ENCODE results near the gene DCLK1.

DCLK1 gene

DNA sequence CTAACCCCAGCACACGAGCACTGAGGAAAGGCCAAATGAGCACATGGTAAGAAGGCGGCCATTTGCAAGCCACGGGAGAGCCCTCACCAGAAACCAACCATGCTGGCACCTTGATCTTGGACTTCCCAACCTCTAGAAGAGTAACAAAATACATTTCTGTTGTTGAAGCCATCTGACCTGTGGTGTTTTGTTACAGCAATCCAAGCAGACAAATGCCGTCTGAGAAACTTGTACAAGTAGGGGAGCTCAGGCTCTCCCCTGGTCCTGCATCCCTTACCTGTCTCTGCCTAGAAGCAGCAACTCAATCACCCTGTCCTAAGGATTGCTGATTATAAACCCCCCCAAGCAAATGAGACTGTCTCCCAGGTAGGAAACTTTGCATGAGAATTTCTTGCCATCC, 399.7 kb downstream of the DCLK1 start:
- DNase-seq (ENCODE audit: insufficient read length, low spot score) (no peak), FAIRE-seq (no peak)

DNA sequence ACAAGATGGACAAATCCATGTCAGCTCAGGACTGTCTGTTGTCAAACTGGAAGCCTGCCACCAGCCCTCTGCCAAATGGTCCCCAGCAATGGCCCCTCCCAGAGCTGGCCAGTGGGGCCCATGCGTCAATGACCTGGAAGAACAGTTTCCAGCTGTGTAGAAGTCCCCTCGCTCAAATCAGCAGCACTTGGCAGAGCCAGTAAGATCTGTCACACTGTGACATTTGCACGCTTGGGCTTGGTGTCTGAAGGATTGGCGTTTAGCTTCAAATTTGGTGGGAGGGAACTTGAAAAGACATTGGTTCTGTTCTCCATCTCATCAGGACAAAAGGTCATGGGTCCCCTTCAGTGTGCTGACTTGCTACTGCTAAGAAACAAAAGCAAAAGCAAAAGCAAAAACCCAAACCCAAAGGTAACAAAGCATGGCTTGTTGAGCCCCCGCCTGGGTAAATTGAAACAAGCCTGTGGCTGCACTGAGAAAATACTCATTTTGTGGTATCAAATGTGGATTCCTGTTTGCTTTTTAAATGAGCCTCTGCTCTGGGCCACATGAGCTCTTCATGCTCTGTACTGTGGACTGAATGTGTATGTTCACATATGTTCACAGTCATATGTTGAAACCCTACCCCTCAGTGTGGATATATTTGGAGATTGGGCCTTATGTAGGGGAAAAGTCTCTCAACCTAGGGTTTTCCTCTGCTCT, 401.1 kb downstream of the DCLK1 start:
- DNase-seq (ENCODE audit: insufficient read length, low spot score) (no peak), FAIRE-seq (no peak)
- TF ChIP-seq, protein P1, sequence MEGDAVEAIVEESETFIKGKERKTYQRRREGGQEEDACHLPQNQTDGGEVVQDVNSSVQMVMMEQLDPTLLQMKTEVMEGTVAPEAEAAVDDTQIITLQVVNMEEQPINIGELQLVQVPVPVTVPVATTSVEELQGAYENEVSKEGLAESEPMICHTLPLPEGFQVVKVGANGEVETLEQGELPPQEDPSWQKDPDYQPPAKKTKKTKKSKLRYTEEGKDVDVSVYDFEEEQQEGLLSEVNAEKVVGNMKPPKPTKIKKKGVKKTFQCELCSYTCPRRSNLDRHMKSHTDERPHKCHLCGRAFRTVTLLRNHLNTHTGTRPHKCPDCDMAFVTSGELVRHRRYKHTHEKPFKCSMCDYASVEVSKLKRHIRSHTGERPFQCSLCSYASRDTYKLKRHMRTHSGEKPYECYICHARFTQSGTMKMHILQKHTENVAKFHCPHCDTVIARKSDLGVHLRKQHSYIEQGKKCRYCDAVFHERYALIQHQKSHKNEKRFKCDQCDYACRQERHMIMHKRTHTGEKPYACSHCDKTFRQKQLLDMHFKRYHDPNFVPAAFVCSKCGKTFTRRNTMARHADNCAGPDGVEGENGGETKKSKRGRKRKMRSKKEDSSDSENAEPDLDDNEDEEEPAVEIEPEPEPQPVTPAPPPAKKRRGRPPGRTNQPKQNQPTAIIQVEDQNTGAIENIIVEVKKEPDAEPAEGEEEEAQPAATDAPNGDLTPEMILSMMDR (IDR thresholded peaks at IDR 0.05; ENCODE audit: insufficient read depth, missing control alignments): no peak

More for the DNA sequence above, 399.7 kb downstream of the DCLK1 start:
- TF ChIP-seq, protein P1 (IDR thresholded peaks at IDR 0.05; ENCODE audit: insufficient read depth, missing control alignments): no peak

DNA sequence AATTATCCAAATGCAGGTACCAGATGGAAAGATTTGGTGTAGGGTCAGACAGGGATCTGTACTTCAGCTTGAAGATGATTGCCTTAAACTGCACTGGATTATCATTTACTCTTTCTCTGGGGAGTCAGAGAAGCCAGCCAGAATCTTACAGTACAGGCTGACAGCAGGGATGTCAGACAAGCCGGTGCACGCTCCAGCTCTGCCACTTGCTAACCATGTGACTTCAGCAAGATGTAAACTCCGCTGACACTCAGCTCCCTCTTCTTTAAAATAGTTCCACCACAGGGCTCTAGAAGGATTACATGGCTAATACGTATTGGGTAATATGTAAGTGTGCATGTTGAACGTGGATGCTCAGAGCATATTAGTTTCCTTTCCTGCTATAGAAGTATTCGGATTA, 403.3 kb downstream of the DCLK1 start:
- TF ChIP-seq, protein P1 (IDR thresholded peaks at IDR 0.05; ENCODE audit: insufficient read depth, missing control alignments): no peak
- DNase-seq (ENCODE audit: insufficient read length, low spot score) (no peak), FAIRE-seq (peak; percentile 21)

DNA sequence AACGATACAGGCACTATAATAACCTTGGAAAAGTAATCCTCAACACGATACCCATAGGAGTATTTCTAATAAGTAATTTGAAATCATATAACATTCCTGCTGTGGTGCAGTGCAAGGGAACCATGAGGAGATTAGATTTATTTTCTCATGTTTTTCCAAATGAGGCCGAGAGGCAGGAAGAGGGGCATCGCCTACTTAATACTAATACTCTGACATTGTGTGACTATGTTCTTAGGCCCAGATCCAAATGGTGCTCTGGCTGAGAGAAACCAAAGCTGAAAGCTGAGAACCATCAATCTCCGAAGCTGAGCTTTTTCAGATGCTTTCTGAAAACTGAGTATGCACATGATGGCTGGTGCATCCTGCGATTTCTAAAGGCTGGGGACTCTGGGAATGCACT, 406.7 kb downstream of the DCLK1 start:
- FAIRE-seq: no peak
- TF ChIP-seq, protein P1 (IDR thresholded peaks at IDR 0.05; ENCODE audit: insufficient read depth, missing control alignments): no peak

DNA sequence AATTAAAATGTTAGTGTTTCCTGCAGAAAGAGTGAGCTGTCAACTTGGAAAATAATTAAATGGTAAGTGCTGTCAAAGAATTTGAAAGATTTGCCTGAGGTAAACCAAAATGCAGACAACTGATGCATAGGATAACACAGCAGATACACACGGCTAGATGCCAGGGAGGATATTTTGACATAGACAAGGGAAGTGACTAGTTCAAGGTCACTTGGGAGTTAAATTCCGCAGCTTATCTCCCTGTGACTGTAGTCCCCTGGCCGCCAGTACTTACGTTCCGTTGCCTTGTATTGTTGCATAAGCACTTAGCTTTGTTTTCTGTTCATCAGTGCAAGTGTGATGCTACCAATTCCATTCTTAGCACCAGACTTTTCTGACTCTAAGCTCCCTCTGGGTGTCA, 407.4 kb downstream of the DCLK1 start:
- DNase-seq (ENCODE audit: insufficient read length, low spot score) (no peak), FAIRE-seq (no peak)

More for the DNA sequence above, 406.7 kb downstream of the DCLK1 start:
- DNase-seq (ENCODE audit: insufficient read length, low spot score): no peak

DNA sequence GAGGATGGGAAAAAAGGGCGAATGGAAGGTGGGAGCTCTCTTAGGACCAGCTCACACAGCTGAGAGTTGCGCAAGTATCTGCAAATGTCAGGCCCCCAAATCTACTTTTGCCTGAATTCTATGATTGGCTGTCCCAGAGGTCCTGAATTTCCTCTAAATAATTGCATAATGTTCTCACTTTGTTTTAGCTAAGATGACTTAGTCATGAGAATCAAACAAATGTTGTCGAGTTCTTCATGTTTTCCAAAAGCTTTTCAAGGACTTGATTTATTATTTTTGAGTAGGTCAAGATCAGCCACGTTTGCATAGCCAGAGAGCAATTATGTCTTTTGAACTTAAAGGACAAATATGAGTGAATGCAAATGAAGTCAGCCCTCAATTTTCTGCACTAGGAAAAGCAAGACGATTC, 408.1 kb downstream of the DCLK1 start:
- TF ChIP-seq, protein P1 (IDR thresholded peaks at IDR 0.05; ENCODE audit: insufficient read depth, missing control alignments): no peak
- DNase-seq (ENCODE audit: insufficient read length, low spot score) (no peak), FAIRE-seq (no peak)

More for the DNA sequence above, 407.4 kb downstream of the DCLK1 start:
- TF ChIP-seq, protein P1 (IDR thresholded peaks at IDR 0.05; ENCODE audit: insufficient read depth, missing control alignments): no peak

DNA sequence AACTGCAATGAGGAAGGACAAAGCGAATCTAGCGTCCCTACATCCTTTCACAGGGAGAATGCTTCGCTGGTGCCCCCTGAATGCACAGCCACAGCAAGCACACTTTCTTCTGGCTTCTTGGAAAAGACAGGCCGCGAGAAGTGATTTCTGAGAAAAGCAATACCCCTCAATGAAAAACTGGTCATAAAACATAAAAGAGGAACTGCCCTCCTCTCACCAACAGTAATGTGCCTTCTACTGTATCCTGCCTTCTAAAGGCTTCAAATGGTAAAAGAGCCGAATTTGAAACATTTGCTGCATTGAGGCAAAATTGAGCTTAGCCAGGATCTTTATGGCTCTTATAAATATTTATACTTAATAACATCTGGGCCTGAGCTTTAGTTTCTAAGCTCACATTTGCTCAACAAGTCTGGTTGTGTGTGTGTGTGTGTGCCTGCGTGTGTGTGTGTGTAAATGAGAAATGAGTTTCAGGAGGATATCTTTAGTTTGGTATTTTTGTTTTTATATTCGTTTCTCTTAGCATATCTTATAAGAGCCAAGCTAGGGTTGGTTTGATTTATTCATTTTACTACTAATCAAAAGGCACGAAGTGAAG, 408.6 kb downstream of the DCLK1 start:
- no peak for DNase-seq (ENCODE audit: insufficient read length, low spot score)

More for the DNA sequence above, 408.6 kb downstream of the DCLK1 start:
- no peak for FAIRE-seq
- TF ChIP-seq, protein P1 (IDR thresholded peaks at IDR 0.05; ENCODE audit: insufficient read depth, missing control alignments): no peak

Measured in D721Med (cell line).